ENCODE results near the gene ABCB11.
"Not testable (repeated sequence)": the region's sequence is repeated elsewhere in the genome, so short reads cannot be mapped to it uniquely, and the experiment has no call there.

DNA sequence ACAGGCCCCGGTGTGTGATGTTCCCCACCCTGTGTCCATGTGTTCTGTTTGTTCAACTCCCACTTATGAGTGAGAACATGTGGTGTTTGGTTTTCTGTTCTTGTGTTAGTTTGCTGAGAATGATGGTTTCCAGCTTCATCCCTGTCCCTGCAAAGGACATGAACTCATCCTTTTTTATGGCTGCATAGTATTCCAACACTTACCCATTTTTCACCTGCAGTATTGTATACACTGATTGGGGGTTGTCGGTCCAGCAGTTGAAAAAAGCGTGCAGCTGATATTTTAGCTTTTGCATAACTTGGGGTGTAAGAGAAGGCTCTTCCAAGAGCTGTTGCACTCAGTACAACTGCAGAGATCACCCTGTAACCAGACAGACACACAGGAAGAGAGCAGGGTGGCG lies 99.0 kb downstream of the ABCB11 start:
- not testable (repeated sequence) for TF ChIP-seq POLR2AphosphoS5 (IDR thresholded peaks at IDR 0.05)
- TF ChIP-seq, protein P1, sequence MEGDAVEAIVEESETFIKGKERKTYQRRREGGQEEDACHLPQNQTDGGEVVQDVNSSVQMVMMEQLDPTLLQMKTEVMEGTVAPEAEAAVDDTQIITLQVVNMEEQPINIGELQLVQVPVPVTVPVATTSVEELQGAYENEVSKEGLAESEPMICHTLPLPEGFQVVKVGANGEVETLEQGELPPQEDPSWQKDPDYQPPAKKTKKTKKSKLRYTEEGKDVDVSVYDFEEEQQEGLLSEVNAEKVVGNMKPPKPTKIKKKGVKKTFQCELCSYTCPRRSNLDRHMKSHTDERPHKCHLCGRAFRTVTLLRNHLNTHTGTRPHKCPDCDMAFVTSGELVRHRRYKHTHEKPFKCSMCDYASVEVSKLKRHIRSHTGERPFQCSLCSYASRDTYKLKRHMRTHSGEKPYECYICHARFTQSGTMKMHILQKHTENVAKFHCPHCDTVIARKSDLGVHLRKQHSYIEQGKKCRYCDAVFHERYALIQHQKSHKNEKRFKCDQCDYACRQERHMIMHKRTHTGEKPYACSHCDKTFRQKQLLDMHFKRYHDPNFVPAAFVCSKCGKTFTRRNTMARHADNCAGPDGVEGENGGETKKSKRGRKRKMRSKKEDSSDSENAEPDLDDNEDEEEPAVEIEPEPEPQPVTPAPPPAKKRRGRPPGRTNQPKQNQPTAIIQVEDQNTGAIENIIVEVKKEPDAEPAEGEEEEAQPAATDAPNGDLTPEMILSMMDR (IDR thresholded peaks at IDR 0.05; ENCODE audit: poor library complexity, severe bottlenecking): not testable (repeated sequence)

Data from neural cell (in vitro differentiated cells).